K562 (cell line): ENCODE results near the gene SCG3. TPM values are rescaled to one million over a fixed set of nuclear protein-coding genes. Genes with fewer than 3 reads are reported as not detected.

Experiments
- CBFA2T3 ChIP-seq: fragments of 450-650 bp; IDR thresholded peaks from 2 replicates; pipeline ENCODE4 v1.6.1; 2017
- DMBX1 ChIP-seq: fragments of 250-450 bp; sonication (Bioruptor Pico); IDR thresholded peaks from 2 replicates; pipeline ENCODE4 v1.8.0; 2022; ENCODE audit warnings: inconsistent platforms, mild to moderate bottlenecking, moderate library complexity, borderline replicate concordance
- IRF2 ChIP-seq: sonication (generic); formaldehyde crosslinking; IDR thresholded peaks from 2 replicates; pipeline ENCODE4 v1.8.1; 2022; ENCODE audit warnings: mild to moderate bottlenecking, missing genetic modification reagents
- MECOM ChIP-seq: fragments of 250-450 bp; sonication (Bioruptor Pico); IDR thresholded peaks from 2 replicates; pipeline ENCODE4 v1.8.0; 2022; ENCODE audit warnings: inconsistent platforms
- MEIS2 ChIP-seq: fragments of 450-650 bp; IDR thresholded peaks from 2 replicates; pipeline ENCODE4 v1.6.1; 2014; ENCODE audit warnings: mild to moderate bottlenecking; ENCODE audit not compliant: partially characterized antibody
- RBM14 ChIP-seq: fragments of 200-400 bp; formaldehyde crosslinking; IDR thresholded peaks from 2 replicates; pipeline ENCODE4 v1.6.1; 2018; ENCODE audit warnings: low read depth, mild to moderate bottlenecking, low read length, moderate library complexity, borderline replicate concordance; ENCODE audit not compliant: insufficient read depth
- SMARCA4 ChIP-seq: fragments of 450-650 bp; IDR thresholded peaks from 2 replicates; pipeline ENCODE4 v1.6.1; 2016
- ZBTB7A ChIP-seq: IDR thresholded peaks from 2 replicates; pipeline ENCODE4 v1.6.1; 2011; ENCODE audit warnings: low read depth, mild to moderate bottlenecking, low read length, moderate library complexity, borderline replicate concordance; ENCODE audit not compliant: control insufficient read depth
- ZNF3 ChIP-seq: fragments of 250-450 bp; sonication (Bioruptor Pico); IDR thresholded peaks from 2 replicates; pipeline ENCODE4 v1.5.0; 2021; ENCODE audit warnings: mild to moderate bottlenecking, moderate library complexity
- ZNF584 ChIP-seq: fragments of 200-800 bp; sonication (Bioruptor generic); IDR thresholded peaks from 2 replicates; pipeline ENCODE4 v1.6.1; 2016; ENCODE audit warnings: low read depth, mild to moderate bottlenecking, missing genetic modification characterization, missing compliant biosample characterization
- polyA plus RNA-seq, 8 experiments: library from polyadenylated mRNA; depleted of rRNA in 4 of 8; stranded (reverse) in 5 of 8; unstranded in 3 of 8; fragments of >200 nt; fragmentation: Nextera tagmentation in 2 of 8; fragmentation: Illumina TruSeq in 1 of 8; extraction: Ambion mirVana in 2 of 8; extraction: Trizol in 1 of 8; gene quantifications; 2 replicates each; pipeline versions ENCODE4 v1.2.1 to v1.2.3, GENCODE V29; 2011 to 2014; ENCODE audit warnings: inconsistent platforms in 1 of 8, missing spikeins in 1 of 8
- total RNA-seq, 7 experiments: library from RNA; depleted of rRNA in 6 of 7; stranded (reverse); fragments of >200 nt in 6 of 7; fragmentation: Illumina TruSeq in 2 of 7; extraction: Trizol in 2 of 7; gene quantifications; 2 replicates each; pipeline versions ENCODE4 v1.2.1 to v1.2.3, GENCODE V29; 2011 to 2021; ENCODE audit warnings: low replicate concordance in 1 of 7
- TF ChIP-seq, protein P1 (sequence below): sonication (generic); formaldehyde crosslinking; IDR thresholded peaks from 2 replicates; pipeline ENCODE4 v1.8.0; 2022; ENCODE audit warnings: missing genetic modification reagents, mild to moderate bottlenecking, borderline replicate concordance
- TF ChIP-seq, protein P2 (sequence below): fragments of 250-450 bp; sonication (Bioruptor Pico); IDR thresholded peaks from 2 replicates; pipeline ENCODE4 v1.4.0; 2020; ENCODE audit warnings: mild to moderate bottlenecking, moderate library complexity
- TF ChIP-seq, protein P3 (sequence below): fragments of 150-350 bp; conservative IDR thresholded peaks from 2 replicates; pipeline ENCODE4 v1.6.1; 2014; ENCODE audit warnings: low read length

SCG3 gene
- total and polyA plus RNA-seq, 9 of the 15 experiments (the other 6 are each of a cell fraction or from before 2014, with no cell fraction given), result 13.0 to 43.8 (median 21.0) TPM

DNA sequence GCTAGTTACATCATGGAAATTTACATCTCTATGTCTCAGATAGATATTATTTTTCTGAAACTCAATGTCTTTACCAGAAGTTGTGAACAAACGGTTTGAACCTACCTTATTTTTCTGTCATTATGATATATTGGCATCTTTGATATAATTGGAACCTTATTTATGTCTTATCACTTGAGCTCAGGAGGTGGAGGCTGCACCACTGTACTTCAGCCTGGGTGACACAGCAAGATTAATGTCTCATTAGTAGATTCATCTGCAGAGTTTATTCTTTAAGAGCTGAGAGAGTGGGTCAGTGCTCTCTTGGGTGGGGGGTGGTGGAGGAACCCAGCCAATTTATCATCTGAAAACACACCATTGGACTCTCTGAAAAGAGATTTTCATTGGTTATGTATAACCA is 21.4 kb downstream of the SCG3 start (continued):
- TF ChIP-seq RBM14 (no peak), CBFA2T3 (peak; percentile 89), SMARCA4 (peak; percentile 88), IRF2 (no peak), ZNF584 (CRISPR knock-in tag) (no peak), MEIS2 (peak; percentile 98), DMBX1 (CRISPR knock-in tag) (no peak), ZNF3 (no peak), ZBTB7A (no peak), MECOM (CRISPR knock-in tag) (no peak)
- TF ChIP-seq, protein P1, sequence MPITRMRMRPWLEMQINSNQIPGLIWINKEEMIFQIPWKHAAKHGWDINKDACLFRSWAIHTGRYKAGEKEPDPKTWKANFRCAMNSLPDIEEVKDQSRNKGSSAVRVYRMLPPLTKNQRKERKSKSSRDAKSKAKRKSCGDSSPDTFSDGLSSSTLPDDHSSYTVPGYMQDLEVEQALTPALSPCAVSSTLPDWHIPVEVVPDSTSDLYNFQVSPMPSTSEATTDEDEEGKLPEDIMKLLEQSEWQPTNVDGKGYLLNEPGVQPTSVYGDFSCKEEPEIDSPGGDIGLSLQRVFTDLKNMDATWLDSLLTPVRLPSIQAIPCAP (CRISPR knock-in tag), result no peak
- TF ChIP-seq, protein P2, sequence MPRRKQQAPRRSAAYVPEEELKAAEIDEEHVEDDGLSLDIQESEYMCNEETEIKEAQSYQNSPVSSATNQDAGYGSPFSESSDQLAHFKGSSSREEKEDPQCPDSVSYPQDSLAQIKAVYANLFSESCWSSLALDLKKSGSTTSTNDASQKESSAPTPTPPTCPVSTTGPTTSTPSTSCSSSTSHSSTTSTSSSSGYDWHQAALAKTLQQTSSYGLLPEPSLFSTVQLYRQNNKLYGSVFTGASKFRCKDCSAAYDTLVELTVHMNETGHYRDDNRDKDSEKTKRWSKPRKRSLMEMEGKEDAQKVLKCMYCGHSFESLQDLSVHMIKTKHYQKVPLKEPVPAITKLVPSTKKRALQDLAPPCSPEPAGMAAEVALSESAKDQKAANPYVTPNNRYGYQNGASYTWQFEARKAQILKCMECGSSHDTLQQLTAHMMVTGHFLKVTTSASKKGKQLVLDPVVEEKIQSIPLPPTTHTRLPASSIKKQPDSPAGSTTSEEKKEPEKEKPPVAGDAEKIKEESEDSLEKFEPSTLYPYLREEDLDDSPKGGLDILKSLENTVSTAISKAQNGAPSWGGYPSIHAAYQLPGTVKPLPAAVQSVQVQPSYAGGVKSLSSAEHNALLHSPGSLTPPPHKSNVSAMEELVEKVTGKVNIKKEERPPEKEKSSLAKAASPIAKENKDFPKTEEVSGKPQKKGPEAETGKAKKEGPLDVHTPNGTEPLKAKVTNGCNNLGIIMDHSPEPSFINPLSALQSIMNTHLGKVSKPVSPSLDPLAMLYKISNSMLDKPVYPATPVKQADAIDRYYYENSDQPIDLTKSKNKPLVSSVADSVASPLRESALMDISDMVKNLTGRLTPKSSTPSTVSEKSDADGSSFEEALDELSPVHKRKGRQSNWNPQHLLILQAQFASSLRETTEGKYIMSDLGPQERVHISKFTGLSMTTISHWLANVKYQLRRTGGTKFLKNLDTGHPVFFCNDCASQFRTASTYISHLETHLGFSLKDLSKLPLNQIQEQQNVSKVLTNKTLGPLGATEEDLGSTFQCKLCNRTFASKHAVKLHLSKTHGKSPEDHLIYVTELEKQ (CRISPR knock-in tag), result no peak
- TF ChIP-seq, protein P3, sequence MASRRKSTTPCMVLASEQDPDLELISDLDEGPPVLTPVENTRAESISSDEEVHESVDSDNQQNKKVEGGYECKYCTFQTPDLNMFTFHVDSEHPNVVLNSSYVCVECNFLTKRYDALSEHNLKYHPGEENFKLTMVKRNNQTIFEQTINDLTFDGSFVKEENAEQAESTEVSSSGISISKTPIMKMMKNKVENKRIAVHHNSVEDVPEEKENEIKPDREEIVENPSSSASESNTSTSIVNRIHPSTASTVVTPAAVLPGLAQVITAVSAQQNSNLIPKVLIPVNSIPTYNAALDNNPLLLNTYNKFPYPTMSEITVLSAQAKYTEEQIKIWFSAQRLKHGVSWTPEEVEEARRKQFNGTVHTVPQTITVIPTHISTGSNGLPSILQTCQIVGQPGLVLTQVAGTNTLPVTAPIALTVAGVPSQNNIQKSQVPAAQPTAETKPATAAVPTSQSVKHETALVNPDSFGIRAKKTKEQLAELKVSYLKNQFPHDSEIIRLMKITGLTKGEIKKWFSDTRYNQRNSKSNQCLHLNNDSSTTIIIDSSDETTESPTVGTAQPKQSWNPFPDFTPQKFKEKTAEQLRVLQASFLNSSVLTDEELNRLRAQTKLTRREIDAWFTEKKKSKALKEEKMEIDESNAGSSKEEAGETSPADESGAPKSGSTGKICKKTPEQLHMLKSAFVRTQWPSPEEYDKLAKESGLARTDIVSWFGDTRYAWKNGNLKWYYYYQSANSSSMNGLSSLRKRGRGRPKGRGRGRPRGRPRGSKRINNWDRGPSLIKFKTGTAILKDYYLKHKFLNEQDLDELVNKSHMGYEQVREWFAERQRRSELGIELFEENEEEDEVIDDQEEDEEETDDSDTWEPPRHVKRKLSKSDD, result no peak
